H9 (cell line): ENCODE data around the gene SLC17A2. TPM values are rescaled to one million over a fixed set of nuclear protein-coding genes. Genes with fewer than 3 reads are reported as not detected.

Experiments
- DNase-seq: peaks from one replicate; pipeline ENCODE4 v3.0.0-alpha.2; 2017
- H2AFZ ChIP-seq: one replicate; pipeline ENCODE4 v1.6.1; 2013; ENCODE audit warnings: mild to moderate bottlenecking, low read length, control low read depth, moderate library complexity
- H2AK5ac ChIP-seq: 2 replicates; pipeline ENCODE4 v1.6.1; 2013; ENCODE audit warnings: low read length, control low read depth, mixed read lengths; ENCODE audit not compliant: insufficient read length
- H2BK120ac ChIP-seq: one replicate; pipeline ENCODE4 v1.6.1; 2013; ENCODE audit warnings: low read depth, mild to moderate bottlenecking, low read length, control low read depth, inconsistent platforms; ENCODE audit not compliant: poor library complexity, severe bottlenecking
- H2BK12ac ChIP-seq: 2 replicates; pipeline ENCODE4 v1.6.1; 2013; ENCODE audit warnings: low read length, control low read depth, mixed read lengths, low read depth; ENCODE audit not compliant: insufficient read length
- H2BK15ac ChIP-seq: 2 replicates; pipeline ENCODE4 v1.6.1; 2013; ENCODE audit warnings: low read depth, low read length, control low read depth
- H2BK20ac ChIP-seq: one replicate; pipeline ENCODE4 v1.6.1; 2013; ENCODE audit warnings: low read depth, mild to moderate bottlenecking, low read length, control low read depth, inconsistent platforms; ENCODE audit not compliant: poor library complexity, severe bottlenecking
- H2BK5ac ChIP-seq: 2 replicates; pipeline ENCODE4 v1.6.1; 2013; ENCODE audit warnings: low read length, control low read depth, mixed read lengths; ENCODE audit not compliant: insufficient read length
- H3K14ac ChIP-seq: 2 replicates; pipeline ENCODE4 v1.6.1; 2013; ENCODE audit warnings: low read length, control low read depth; ENCODE audit not compliant: insufficient read depth
- H3K18ac ChIP-seq: 2 replicates; pipeline ENCODE4 v1.6.1; 2013; ENCODE audit warnings: low read depth, mild to moderate bottlenecking, mixed read lengths, low read length, control low read depth; ENCODE audit not compliant: insufficient read length
- H3K23ac ChIP-seq: 2 replicates; pipeline ENCODE4 v1.6.1; 2013; ENCODE audit warnings: low read length, control low read depth, mixed read lengths, low read depth; ENCODE audit not compliant: insufficient read length
- H3K23me2 ChIP-seq: 2 replicates; pipeline ENCODE4 v1.6.1; 2013; ENCODE audit warnings: low read depth, mild to moderate bottlenecking, mixed read lengths, low read length, control low read depth; ENCODE audit not compliant: insufficient read length, poor library complexity, severe bottlenecking
- H3K27ac ChIP-seq: 2 replicates; pipeline ENCODE4 v1.5.1; 2013; ENCODE audit warnings: low read length, control low read depth, mixed read lengths, low read depth; ENCODE audit not compliant: insufficient read length
- H3K27me3 ChIP-seq: 2 replicates; pipeline ENCODE4 v1.6.1; 2013; ENCODE audit warnings: low read length, control low read depth, inconsistent platforms; ENCODE audit not compliant: insufficient read depth
- H3K4ac ChIP-seq: 2 replicates; pipeline ENCODE4 v1.6.1; 2013; ENCODE audit warnings: low read depth, mild to moderate bottlenecking, control low read depth, inconsistent platforms, low read length, moderate library complexity
- H3K4me1 ChIP-seq: 2 replicates; pipeline ENCODE4 v1.6.1; 2013; ENCODE audit warnings: low read length, control low read depth, inconsistent platforms; ENCODE audit not compliant: insufficient read depth
- H3K4me2 ChIP-seq: 2 replicates; pipeline ENCODE4 v1.6.1; 2013; ENCODE audit warnings: low read length, control low read depth, mixed read lengths; ENCODE audit not compliant: insufficient read length, insufficient read depth
- H3K56ac ChIP-seq: 2 replicates; pipeline ENCODE4 v1.6.1; 2013; ENCODE audit warnings: low read depth, mild to moderate bottlenecking, mixed read lengths, low read length, control low read depth; ENCODE audit not compliant: insufficient read length
- H3K79me1 ChIP-seq: 2 replicates; pipeline ENCODE4 v1.6.1; 2013; ENCODE audit warnings: low read depth, mild to moderate bottlenecking, moderate library complexity, low read length, control low read depth, inconsistent platforms; ENCODE audit not compliant: insufficient read depth, poor library complexity, severe bottlenecking
- H3K79me2 ChIP-seq: 2 replicates; pipeline ENCODE4 v1.6.1; 2013; ENCODE audit warnings: low read length, control low read depth, inconsistent platforms; ENCODE audit not compliant: insufficient read depth
- H3K9ac ChIP-seq: 2 replicates; pipeline ENCODE4 v1.6.1; 2013; ENCODE audit warnings: low read length, control low read depth, mixed read lengths; ENCODE audit not compliant: insufficient read length; ENCODE audit errors: extremely low read depth
- H3K9me3 ChIP-seq: one replicate; pipeline ENCODE4 v1.6.1; 2013; ENCODE audit warnings: low read depth, low read length, inconsistent platforms; ENCODE audit not compliant: control insufficient read depth
- H3T11ph ChIP-seq: one replicate; pipeline ENCODE4 v1.6.1; 2013; ENCODE audit warnings: mild to moderate bottlenecking, low read length, control low read depth, inconsistent platforms
- H4K20me1 ChIP-seq: one replicate; pipeline ENCODE4 v1.6.1; 2013; ENCODE audit not compliant: control insufficient read depth, insufficient read length, insufficient read depth
- H4K5ac ChIP-seq: 2 replicates; pipeline ENCODE4 v1.6.1; 2013; ENCODE audit warnings: low read depth, mild to moderate bottlenecking, mixed read lengths, low read length, control low read depth; ENCODE audit not compliant: insufficient read length
- H4K8ac ChIP-seq: replicated peaks from 2 replicates; pipeline ENCODE4 v1.6.1; 2013; ENCODE audit warnings: low read length, control low read depth, mixed read lengths, low read depth; ENCODE audit not compliant: insufficient read length
- H4K91ac ChIP-seq: 2 replicates; pipeline ENCODE4 v1.6.1; 2013; ENCODE audit warnings: low read depth, mild to moderate bottlenecking, moderate library complexity, mixed read lengths, low read length, control low read depth; ENCODE audit not compliant: insufficient read length
- H3K27ac Mint-ChIP-seq, 3 experiments: 2 replicates in 2 of 3; 3 replicates in 1 of 3; pipeline ENCODE4 v1.8.0; 2020 to 2021; ENCODE audit warnings: mixed read lengths in 3 of 3, mild to moderate bottlenecking in 1 of 3, moderate library complexity in 1 of 3
- H3K27me3 Mint-ChIP-seq: 2 replicates; pipeline ENCODE4 v1.8.0; 2021; ENCODE audit warnings: low read depth, mild to moderate bottlenecking, moderate library complexity, mixed read lengths
- H3K36me3 Mint-ChIP-seq, 3 experiments: 2 replicates in 2 of 3; 3 replicates in 1 of 3; pipeline ENCODE4 v1.8.0; 2020 to 2021; ENCODE audit warnings: low read depth in 3 of 3, mixed read lengths in 3 of 3; ENCODE audit not compliant: insufficient read depth in 1 of 3
- H3K4me1 Mint-ChIP-seq, 2 experiments: 2 replicates each; pipeline ENCODE4 v1.8.0; 2020; ENCODE audit warnings: mixed read lengths in 2 of 2
- H3K4me3 Mint-ChIP-seq, 2 experiments: 2 replicates in 1 of 2; 3 replicates in 1 of 2; pipeline ENCODE4 v1.8.0; 2020 to 2021; ENCODE audit warnings: mild to moderate bottlenecking in 2 of 2, mixed read lengths in 2 of 2, moderate library complexity in 1 of 2
- H3K9me3 Mint-ChIP-seq, 2 experiments: 2 replicates in 1 of 2; 3 replicates in 1 of 2; pipeline ENCODE4 v1.8.0; 2020; ENCODE audit warnings: mild to moderate bottlenecking in 2 of 2, mixed read lengths in 2 of 2, moderate library complexity in 1 of 2
- WGBS: extraction: QIAGEN DNeasy Blood & Tissue Kit; methylation state at CpG from one replicate; pipeline ENCODE4 v1.1.7; 2013; ENCODE audit warnings: missing lambda C conversion rate, low lambda C conversion rate, mixed read lengths; ENCODE audit not compliant: insufficient read length; ENCODE audit errors: extremely low coverage; 5-methylcytosine and 5-hydroxymethylcytosine counted together
- total RNA-seq: library from RNA; stranded (reverse); gene quantifications from 2 replicates; pipeline ENCODE4 v1.2.1, GENCODE V29; 2021
- TF ChIP-seq, protein P1 (sequence below): fragments of 200-600 bp; sonication (generic); conservative IDR thresholded peaks from 3 replicates; pipeline ENCODE4 v1.8.0; 2021; ENCODE audit warnings: antibody characterized with exemption, mild to moderate bottlenecking

Gene SLC17A2
- total RNA-seq, 1 experiment from 2014 or later = not detected

- no CpG with 5 or more reads among the region's 5 CpGs for WGBS
- Histone ChIP-seq H3K23ac (no peak overlapping the region), H2BK12ac (peak overlapping the region; percentile 66), H3K4me2 (no peak overlapping the region), H3K79me1 (no peaks in the 10 kb centered on the region), H2BK15ac (no peak overlapping the region), H3K56ac (no peak overlapping the region), H4K5ac (no peak overlapping the region), H3K23me2 (no peaks in the 10 kb centered on the region), H2BK20ac (no peak overlapping the region), H4K20me1 (no peaks in the 10 kb centered on the region), H2AK5ac (no peak overlapping the region), H4K8ac (no peak overlapping the region), H3K18ac (peak overlapping the region; percentile 12), H4K91ac (no peak overlapping the region), H3K14ac (no peak overlapping the region; the same call in 1 of the 2 replicates), H3T11ph (no peak overlapping the region), H3K27ac (peak overlapping the region; percentile 56), H3K4me1 (peaks cover 5% of the 10 kb centered on the region; the same call in 1 of the 2 replicates), H3K27me3 (no peaks in the 10 kb centered on the region), H3K9me3 (no peaks in the 10 kb centered on the region), H2AFZ (peak overlapping the region; percentile 71), H3K79me2 (no peaks in the 10 kb centered on the region), H3K9ac (no peak overlapping the region), H3K4ac (no peak overlapping the region), H2BK5ac (peak overlapping the region; percentile 39), H2BK120ac (no peak overlapping the region)
- Mint-ChIP-seq H3K27ac (peak overlapping the region in 2 of 3 experiments; percentile 50 to 86; a peak in 2 of 7 replicates), H3K9me3 (no peaks in the 10 kb centered on the region), H3K4me1 (peaks cover 23% of the 10 kb centered on the region in 2 experiments), H3K36me3 (no peaks in the 10 kb centered on the region), H3K4me3 (no peak overlapping the region), H3K27me3 (no peaks in the 10 kb centered on the region)
- peak; percentile 41 for DNase-seq
- TF ChIP-seq, protein P1, sequence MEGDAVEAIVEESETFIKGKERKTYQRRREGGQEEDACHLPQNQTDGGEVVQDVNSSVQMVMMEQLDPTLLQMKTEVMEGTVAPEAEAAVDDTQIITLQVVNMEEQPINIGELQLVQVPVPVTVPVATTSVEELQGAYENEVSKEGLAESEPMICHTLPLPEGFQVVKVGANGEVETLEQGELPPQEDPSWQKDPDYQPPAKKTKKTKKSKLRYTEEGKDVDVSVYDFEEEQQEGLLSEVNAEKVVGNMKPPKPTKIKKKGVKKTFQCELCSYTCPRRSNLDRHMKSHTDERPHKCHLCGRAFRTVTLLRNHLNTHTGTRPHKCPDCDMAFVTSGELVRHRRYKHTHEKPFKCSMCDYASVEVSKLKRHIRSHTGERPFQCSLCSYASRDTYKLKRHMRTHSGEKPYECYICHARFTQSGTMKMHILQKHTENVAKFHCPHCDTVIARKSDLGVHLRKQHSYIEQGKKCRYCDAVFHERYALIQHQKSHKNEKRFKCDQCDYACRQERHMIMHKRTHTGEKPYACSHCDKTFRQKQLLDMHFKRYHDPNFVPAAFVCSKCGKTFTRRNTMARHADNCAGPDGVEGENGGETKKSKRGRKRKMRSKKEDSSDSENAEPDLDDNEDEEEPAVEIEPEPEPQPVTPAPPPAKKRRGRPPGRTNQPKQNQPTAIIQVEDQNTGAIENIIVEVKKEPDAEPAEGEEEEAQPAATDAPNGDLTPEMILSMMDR = no peak
Observed at GRCh38 chr6:25898289-25898977, 32.1 kb downstream of the SLC17A2 start.
